ENCODE measurements around the gene SULT1E1. TPM values are rescaled to one million over a fixed set of nuclear protein-coding genes. Genes with fewer than 3 reads are reported as not detected.

The SULT1E1 gene
- total and polyA plus RNA-seq, 8 donors = 0.62 to 52.1 (median 2.0) TPM; not detected in 2

- Histone ChIP-seq H3K9me3 (no peaks in the 10 kb centered on the region), H3K27me3 (no peaks in the 10 kb centered on the region), H3K4me1 (peaks cover 0 to 12% (median 6%) of the 10 kb centered on the region in 4 donors), H3K27ac (no peak overlapping the region), H3K36me3 (no peaks in the 10 kb centered on the region), H3K4me3 (no peak overlapping the region)
- intact Hi-C loops (cut with DNase I; ENCODE audit: low total_unique reads) = no loop called here
- 75 to 93% (median 83%) methylated on average over 1 of the region's 1 CpG for WGBS, 5 donors
- DNase-seq = peak in 1 of 2 donors; percentile 5
- TF ChIP-seq POLR2A (IDR thresholded peaks at IDR 0.05) (no peak), EP300 (IDR thresholded peaks at IDR 0.05) (no peak), POLR2AphosphoS5 (IDR thresholded peaks at IDR 0.05) (no peak), CTCF (IDR thresholded peaks at IDR 0.05) (no peak)
Observed at GRCh38 chr4:69859140-69859685, 732 bp downstream of the SULT1E1 start.

GRCh38 chr4:69858690-69859089, 1.3 kb downstream of the SULT1E1 start:
- intact Hi-C loops (cut with DNase I; ENCODE audit: low total_unique reads) = no loop called here
- 4 to 12% (median 7%) methylated on average over 1 of the region's 1 CpG for WGBS, 5 donors
- H3K36me3 ChIP-seq = no peaks in the 10 kb centered on the region
- peaks cover 0 to 12% (median 6%) of the 10 kb centered on the region in 4 donors for H3K4me1 ChIP-seq
- H3K27ac ChIP-seq = peak overlapping the region in 2 of 5 donors; percentile 51 to 55
- H3K9me3 ChIP-seq = no peaks in the 10 kb centered on the region
- H3K4me3 ChIP-seq = no peak overlapping the region
- peak in 1 of 2 donors; percentile 83 for DNase-seq
- TF ChIP-seq POLR2A (IDR thresholded peaks at IDR 0.05) (no peak), POLR2AphosphoS5 (IDR thresholded peaks at IDR 0.05) (peak in 2 of 3 donors; percentile 7 to 22), EP300 (IDR thresholded peaks at IDR 0.05) (no peak), CTCF (IDR thresholded peaks at IDR 0.05) (no peak)
- no peaks in the 10 kb centered on the region for H3K27me3 ChIP-seq

- Histone ChIP-seq H3K27ac (no peak overlapping the region), H3K4me1 (peaks cover 0 to 12% (median 5%) of the 10 kb centered on the region in 4 donors), H3K9me3 (no peaks in the 10 kb centered on the region), H3K36me3 (no peaks in the 10 kb centered on the region), H3K4me3 (no peak overlapping the region), H3K27me3 (no peaks in the 10 kb centered on the region)
- intact Hi-C loops (cut with DNase I; ENCODE audit: low total_unique reads) = no loop called here
- 90 to 98% (median 92%) methylated on average over 2 of the region's 2 CpGs for WGBS, 5 donors
- DNase-seq = no peak
- TF ChIP-seq CTCF (IDR thresholded peaks at IDR 0.05) (no peak), EP300 (IDR thresholded peaks at IDR 0.05) (no peak), POLR2A (IDR thresholded peaks at IDR 0.05) (no peak), POLR2AphosphoS5 (IDR thresholded peaks at IDR 0.05) (no peak)
Observed at GRCh38 chr4:69855822-69856221, 4.1 kb downstream of the SULT1E1 start.

- Histone ChIP-seq H3K9me3 (no peaks in the 10 kb centered on the region), H3K27me3 (no peaks in the 10 kb centered on the region), H3K4me3 (no peak overlapping the region), H3K4me1 (no peaks in the 10 kb centered on the region), H3K27ac (no peak overlapping the region), H3K36me3 (no peaks in the 10 kb centered on the region)
- DNase-seq = no peak
- 53 to 81% (median 77%) methylated on average over 1 of the region's 1 CpG for WGBS, 5 donors
- TF ChIP-seq CTCF (IDR thresholded peaks at IDR 0.05) = no peak
- no peak for TF ChIP-seq POLR2A (IDR thresholded peaks at IDR 0.05)
- TF ChIP-seq EP300 (IDR thresholded peaks at IDR 0.05) = no peak
- no peak for TF ChIP-seq POLR2AphosphoS5 (IDR thresholded peaks at IDR 0.05)
- intact Hi-C loops (cut with DNase I; ENCODE audit: low total_unique reads) = no loop called here
Observed at GRCh38 chr4:69849969-69850368, 10.0 kb downstream of the SULT1E1 start.
